ENCODE results near the gene CKS1B. TPM values are rescaled to one million over a fixed set of nuclear protein-coding genes. Genes with fewer than 3 reads are reported as not detected.

The CKS1B gene
- total RNA-seq, result 10 to 100 TPM; 15.7 to 42.5 (median 27.2) TPM
- 10 to 100 TPM; 17.0 to 51.5 (median 43.2) TPM for polyA plus RNA-seq
- long read RNA-seq, donor 1, transcript CKS1B-201 (3 exons, 759 nt), result major isoform, 59 of 67 reads
- long read RNA-seq, donor 1, transcript CKS1B-204 (2 exons, 1,166 nt), result minor isoform, 5 of 67 reads
- long read RNA-seq, donor 1, partial matches to known transcripts, result 0 of 67 reads
- long read RNA-seq, donor 1, other reads (novel, unspliced or antisense), result 0 of 67 reads
- long read RNA-seq, donor 2, transcript CKS1B-201 (3 exons, 759 nt), result major isoform, 47 of 51 reads
- long read RNA-seq, donor 2, partial matches to known transcripts, result 0 of 51 reads
- long read RNA-seq, donor 2, other reads (novel, unspliced or antisense), result 0 of 51 reads

DNA sequence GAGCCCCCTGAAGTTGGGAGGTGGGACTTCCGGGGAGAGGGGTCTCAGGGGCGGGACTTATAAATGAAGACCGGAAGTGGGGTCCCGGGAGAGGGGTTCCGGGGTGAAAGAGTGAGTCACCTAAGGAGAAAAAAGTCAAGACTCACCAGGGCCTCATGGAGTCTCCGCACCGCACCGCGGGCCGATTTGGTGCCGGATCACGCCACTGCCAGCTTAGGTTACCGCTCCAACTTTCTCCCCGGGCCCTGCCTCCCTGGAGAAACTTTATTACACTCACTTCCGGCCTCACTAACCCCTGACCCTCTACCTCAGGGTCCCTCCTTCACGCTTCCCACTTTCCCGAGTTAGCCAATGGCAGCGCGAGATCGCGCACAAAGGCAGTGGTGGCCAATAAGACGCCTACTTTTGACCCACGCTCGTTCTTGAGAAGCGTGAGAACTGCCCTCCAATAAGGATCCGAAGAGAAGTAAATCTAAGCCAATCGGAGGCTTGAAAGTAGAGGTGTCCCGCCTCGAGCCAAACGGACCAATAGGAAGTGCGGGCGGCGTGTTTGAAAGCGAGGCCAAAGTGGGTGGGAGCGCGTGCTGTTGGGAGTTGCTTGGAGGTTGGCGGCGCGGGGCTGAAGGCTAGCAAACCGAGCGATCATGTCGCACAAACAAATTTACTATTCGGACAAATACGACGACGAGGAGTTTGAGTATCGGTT is at the start of gene CKS1B:
TSS of gene CKS1B (plus strand) at position 580 of the 706 bp plus-strand sequence. CDS start at position 645, 65 bp downstream.
- no peaks in the 10 kb centered on the region for H3K9me3 ChIP-seq
- 0 to 1% (median 0%) methylated on average over 47 of the region's 47 CpGs for WGBS, 5 donors
- peak; percentile 96 for DNase-seq
- H3K4me3 ChIP-seq, result peak within 1 kb of the TSS; percentile 43 to 81 (median 64)
- H3K27ac ChIP-seq, result peak within 1 kb of the TSS; percentile 88 to 100 (median 98)
- peaks cover 0 to 23% (median under 1%) of the 10 kb centered on the region in 6 donors for H3K36me3 ChIP-seq
- H3K27me3 ChIP-seq (replicated peaks in 1 of 7), result no peaks in the 10 kb centered on the region
- peaks cover 29 to 76% (median 53%) of the 10 kb centered on the region in 6 donors for H3K4me1 ChIP-seq
- TF ChIP-seq POLR2AphosphoS5 (IDR thresholded peaks at IDR 0.05), result peak; percentile 83 to 93 (median 90)
- TF ChIP-seq, protein P1, sequence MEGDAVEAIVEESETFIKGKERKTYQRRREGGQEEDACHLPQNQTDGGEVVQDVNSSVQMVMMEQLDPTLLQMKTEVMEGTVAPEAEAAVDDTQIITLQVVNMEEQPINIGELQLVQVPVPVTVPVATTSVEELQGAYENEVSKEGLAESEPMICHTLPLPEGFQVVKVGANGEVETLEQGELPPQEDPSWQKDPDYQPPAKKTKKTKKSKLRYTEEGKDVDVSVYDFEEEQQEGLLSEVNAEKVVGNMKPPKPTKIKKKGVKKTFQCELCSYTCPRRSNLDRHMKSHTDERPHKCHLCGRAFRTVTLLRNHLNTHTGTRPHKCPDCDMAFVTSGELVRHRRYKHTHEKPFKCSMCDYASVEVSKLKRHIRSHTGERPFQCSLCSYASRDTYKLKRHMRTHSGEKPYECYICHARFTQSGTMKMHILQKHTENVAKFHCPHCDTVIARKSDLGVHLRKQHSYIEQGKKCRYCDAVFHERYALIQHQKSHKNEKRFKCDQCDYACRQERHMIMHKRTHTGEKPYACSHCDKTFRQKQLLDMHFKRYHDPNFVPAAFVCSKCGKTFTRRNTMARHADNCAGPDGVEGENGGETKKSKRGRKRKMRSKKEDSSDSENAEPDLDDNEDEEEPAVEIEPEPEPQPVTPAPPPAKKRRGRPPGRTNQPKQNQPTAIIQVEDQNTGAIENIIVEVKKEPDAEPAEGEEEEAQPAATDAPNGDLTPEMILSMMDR (IDR thresholded peaks at IDR 0.05 in 8 of 11, conservative IDR thresholded peaks at IDR 0.05 in 3 of 11), result peak in 2 of 11 experiments; percentile 9 to 40
- TF ChIP-seq POLR2A (IDR thresholded peaks at IDR 0.05), result peak in 1 of 3 donors; percentile 46
- intact Hi-C loops (cut with DNase I; ENCODE audit: low total_unique reads), result no loop called here

GRCh38 chr1:154925335-154926170 is 48.9 kb upstream of the CKS1B start:
- peaks cover 0 to 100% (median 65%) of the 10 kb centered on the region in 6 donors for H3K36me3 ChIP-seq
- H3K27me3 ChIP-seq (replicated peaks in 1 of 7), result no peaks in the 10 kb centered on the region
- WGBS, 5 donors, result 64 to 86% (median 74%) methylated on average over 2 to 3 of the region's 3 CpGs
- no peak overlapping the region for H3K4me3 ChIP-seq
- H3K4me1 ChIP-seq, result peaks cover 0 to 17% (median 7%) of the 10 kb centered on the region in 6 donors
- peak overlapping the region in 5 of 8 donors; percentile 3 to 59 (median 26) for H3K27ac ChIP-seq
- intact Hi-C loops (cut with DNase I; ENCODE audit: low total_unique reads), result no loop called here
- peak; percentile 62 for DNase-seq
- H3K9me3 ChIP-seq, result no peaks in the 10 kb centered on the region
- TF ChIP-seq, protein P1 (IDR thresholded peaks at IDR 0.05 in 8 of 11, conservative IDR thresholded peaks at IDR 0.05 in 3 of 11), result no peak
- TF ChIP-seq POLR2AphosphoS5 (IDR thresholded peaks at IDR 0.05), result no peak
- TF ChIP-seq POLR2A (IDR thresholded peaks at IDR 0.05), result no peak

DNA sequence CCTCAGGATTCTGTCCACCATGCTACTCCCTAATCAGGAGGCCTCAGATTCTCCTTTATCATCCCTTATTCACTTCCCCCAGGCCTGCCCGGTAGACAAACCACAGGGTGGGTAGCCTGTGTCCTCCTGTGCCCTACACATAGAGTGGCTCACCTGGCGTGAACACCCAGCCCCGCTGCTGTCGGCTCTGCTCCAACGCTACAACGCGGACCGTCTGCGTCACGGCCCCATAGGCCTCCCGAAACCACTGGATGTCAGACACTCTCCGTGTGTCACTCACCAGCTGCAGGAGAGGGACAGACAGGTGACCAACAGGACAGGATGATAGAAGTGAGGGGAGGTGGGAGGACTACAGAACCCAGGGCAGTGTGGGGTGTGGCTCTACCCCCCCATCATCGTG is 48.3 kb upstream of the CKS1B start:
- no peaks in the 10 kb centered on the region for H3K9me3 ChIP-seq
- H3K27ac ChIP-seq, result peak overlapping the region in 5 of 8 donors; percentile 3 to 59 (median 26)
- TF ChIP-seq POLR2A (IDR thresholded peaks at IDR 0.05) (no peak), POLR2AphosphoS5 (IDR thresholded peaks at IDR 0.05) (peak in 2 of 3 donors; percentile 15 to 27)
- TF ChIP-seq, protein P1 (IDR thresholded peaks at IDR 0.05 in 8 of 11, conservative IDR thresholded peaks at IDR 0.05 in 3 of 11), result no peak
- DNase-seq, result no peak
- peaks cover 0 to 17% (median 7%) of the 10 kb centered on the region in 6 donors for H3K4me1 ChIP-seq
- intact Hi-C loops (cut with DNase I; ENCODE audit: low total_unique reads), result no loop called here
- H3K27me3 ChIP-seq (replicated peaks in 1 of 7), result no peaks in the 10 kb centered on the region
- WGBS, 5 donors, result 71 to 90% (median 81%) methylated on average over 13 of the region's 13 CpGs
- H3K36me3 ChIP-seq, result peaks cover 0 to 100% (median 63%) of the 10 kb centered on the region in 6 donors
- no peak overlapping the region for H3K4me3 ChIP-seq

Data from spleen (tissue), 13 donors.